NCI-H460 (cell line): ENCODE results near the gene RHBDL2. TPM values are rescaled to one million over a fixed set of nuclear protein-coding genes. Genes with fewer than 3 reads are reported as not detected.
A peak's percentile ranks its signal among the peaks of the same experiment; 100 is the strongest.
"Not testable (repeated sequence)": the region's sequence is repeated elsewhere in the genome, so short reads cannot be mapped to it uniquely, and the experiment has no call there.

Source experiments
- DNase-seq: peaks from one replicate; pipeline ENCODE4 v3.0.0-alpha.2; 2016; ENCODE audit warnings: low read depth; ENCODE audit errors: extremely low read depth
- polyA plus RNA-seq: library from polyadenylated mRNA; depleted of rRNA; stranded (reverse); fragments of >200 nt; gene quantifications from 2 replicates; pipeline ENCODE4 v1.2.3, GENCODE V29; 2014; cell fraction: nucleus; rRNA removed
- total RNA-seq: library from RNA; depleted of rRNA; stranded (reverse); fragments of >200 nt; shearing (Covaris generic); gene quantifications from 2 replicates; pipeline ENCODE4 v1.2.3, GENCODE V29; 2014; rRNA removed

RHBDL2 gene
- not detected in 2 replicates for total RNA-seq
- not detected in 2 replicates for polyA plus RNA-seq

- DNase-seq: no peak
Measured at GRCh38 chr1:38941527-38942019, at the start of gene RHBDL2. Gene RHBDL2 (minus strand): TSS chr1:38941830. CDS start chr1:38919212, 22,618 bp downstream.

GRCh38 chr1:38990738-38991637 lies 49.4 kb upstream of the RHBDL2 start, which contains the start of gene AKIRIN1:
Gene AKIRIN1 (plus strand): TSS chr1:38991276. CDS start chr1:38991381, 105 bp downstream.
- DNase-seq: peak; percentile 89

GRCh38 chr1:38990386-38990737 lies 48.7 kb upstream of the RHBDL2 start:
- DNase-seq: no peak

- no peak for DNase-seq
Measured at GRCh38 chr1:38989979-38990378, 48.3 kb upstream of the RHBDL2 start.

GRCh38 chr1:38979380-38979779 lies 37.8 kb upstream of the RHBDL2 start:
- DNase-seq: not testable (repeated sequence)

GRCh38 chr1:38978245-38978542 lies 36.6 kb upstream of the RHBDL2 start:
- not testable (repeated sequence) for DNase-seq

- DNase-seq: not testable (repeated sequence)
Measured at GRCh38 chr1:38977399-38978244, 36.0 kb upstream of the RHBDL2 start.

- no peak for DNase-seq
Measured at GRCh38 chr1:38973659-38974437, 32.2 kb upstream of the RHBDL2 start.

- DNase-seq: not testable (repeated sequence)
Measured at GRCh38 chr1:38973145-38973544, 31.5 kb upstream of the RHBDL2 start.

- DNase-seq: no peak
Measured at GRCh38 chr1:38964140-38964548, 22.5 kb upstream of the RHBDL2 start.

- DNase-seq: no peak
Measured at GRCh38 chr1:38962560-38962959, 20.9 kb upstream of the RHBDL2 start.

- no peak for DNase-seq
Measured at GRCh38 chr1:38962113-38962512, 20.5 kb upstream of the RHBDL2 start.

GRCh38 chr1:38958967-38959366 lies 17.3 kb upstream of the RHBDL2 start:
- no peak for DNase-seq

- DNase-seq: no peak
Measured at GRCh38 chr1:38953433-38953860, 11.8 kb upstream of the RHBDL2 start.

- no peak for DNase-seq
Measured at GRCh38 chr1:38950553-38950952, 8.9 kb upstream of the RHBDL2 start.

- DNase-seq: no peak
Measured at GRCh38 chr1:38944547-38944946, 2.9 kb upstream of the RHBDL2 start.

- no peak for DNase-seq
Measured at GRCh38 chr1:38942664-38943428, 1.2 kb upstream of the RHBDL2 start.

GRCh38 chr1:38941093-38941492 lies 537 bp downstream of the RHBDL2 start:
- DNase-seq: no peak

GRCh38 chr1:38940339-38941047 lies 1.1 kb downstream of the RHBDL2 start:
- DNase-seq: no peak
